Measurements from ENCODE around the gene BAG5.

DNA sequence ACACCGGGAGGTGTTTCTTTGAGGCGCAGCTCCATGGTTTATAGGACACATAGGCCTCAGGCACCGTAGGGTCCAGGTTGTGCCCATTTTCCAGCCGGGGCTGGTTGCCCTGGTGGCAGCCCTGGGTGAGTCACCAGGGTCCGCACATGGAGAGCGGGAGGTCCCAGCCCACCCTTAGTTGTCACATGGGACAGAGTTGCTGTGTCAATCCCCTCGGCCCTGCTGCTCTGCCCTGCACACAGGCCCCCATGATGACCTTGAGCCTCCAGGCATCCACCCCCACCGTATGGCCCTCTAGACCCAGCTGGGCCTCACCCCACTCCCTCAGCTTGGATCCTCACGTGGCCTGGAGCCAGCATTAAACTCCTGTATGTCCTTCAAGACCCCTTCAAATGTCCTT, 25.8 kb downstream of the BAG5 start:
- TF ChIP-seq, protein P1, sequence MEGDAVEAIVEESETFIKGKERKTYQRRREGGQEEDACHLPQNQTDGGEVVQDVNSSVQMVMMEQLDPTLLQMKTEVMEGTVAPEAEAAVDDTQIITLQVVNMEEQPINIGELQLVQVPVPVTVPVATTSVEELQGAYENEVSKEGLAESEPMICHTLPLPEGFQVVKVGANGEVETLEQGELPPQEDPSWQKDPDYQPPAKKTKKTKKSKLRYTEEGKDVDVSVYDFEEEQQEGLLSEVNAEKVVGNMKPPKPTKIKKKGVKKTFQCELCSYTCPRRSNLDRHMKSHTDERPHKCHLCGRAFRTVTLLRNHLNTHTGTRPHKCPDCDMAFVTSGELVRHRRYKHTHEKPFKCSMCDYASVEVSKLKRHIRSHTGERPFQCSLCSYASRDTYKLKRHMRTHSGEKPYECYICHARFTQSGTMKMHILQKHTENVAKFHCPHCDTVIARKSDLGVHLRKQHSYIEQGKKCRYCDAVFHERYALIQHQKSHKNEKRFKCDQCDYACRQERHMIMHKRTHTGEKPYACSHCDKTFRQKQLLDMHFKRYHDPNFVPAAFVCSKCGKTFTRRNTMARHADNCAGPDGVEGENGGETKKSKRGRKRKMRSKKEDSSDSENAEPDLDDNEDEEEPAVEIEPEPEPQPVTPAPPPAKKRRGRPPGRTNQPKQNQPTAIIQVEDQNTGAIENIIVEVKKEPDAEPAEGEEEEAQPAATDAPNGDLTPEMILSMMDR (conservative IDR thresholded peaks at IDR 0.05) = no peak
- TF ChIP-seq ZFX (IDR thresholded peaks at IDR 0.05) = no peak
